ENCODE measurements around the gene PLIN4.
"Not testable (repeated sequence)": the region's sequence is repeated elsewhere in the genome, so short reads cannot be mapped to it uniquely, and the experiment has no call there.

Gene PLIN4

GRCh38 chr19:4548238-4548584 lies 29.9 kb upstream of the PLIN4 start:
- no peak for DNase-seq (ENCODE audit: low read depth in 2 of 2)

GRCh38 chr19:4547303-4548237 lies 29.3 kb upstream of the PLIN4 start:
- no peak for DNase-seq (ENCODE audit: low read depth in 2 of 2)

- DNase-seq (ENCODE audit: low read depth in 2 of 2) = no peak
Observed at GRCh38 chr19:4543842-4544647, 25.8 kb upstream of the PLIN4 start.

- no peak for DNase-seq (ENCODE audit: low read depth in 2 of 2)
Observed at GRCh38 chr19:4542896-4543841, 24.9 kb upstream of the PLIN4 start.

- DNase-seq (ENCODE audit: low read depth in 2 of 2) = not testable (repeated sequence)
Observed at GRCh38 chr19:4541806-4542145, 23.5 kb upstream of the PLIN4 start.

- DNase-seq (ENCODE audit: low read depth in 2 of 2) = no peak
Observed at GRCh38 chr19:4541114-4541805, 23.0 kb upstream of the PLIN4 start.

GRCh38 chr19:4539693-4540581 lies 21.7 kb upstream of the PLIN4 start, which contains the start of gene LRG1:
LRG1 (minus strand) TSS chr19:4540036; CDS start chr19:4540013, 23 bp downstream.
- no peak for DNase-seq (ENCODE audit: low read depth in 2 of 2)

- no peak for DNase-seq (ENCODE audit: low read depth in 2 of 2)
Observed at GRCh38 chr19:4539169-4539692, 20.9 kb upstream of the PLIN4 start.

GRCh38 chr19:4538601-4538954 lies 20.3 kb upstream of the PLIN4 start:
- DNase-seq (ENCODE audit: low read depth in 2 of 2) = no peak

GRCh38 chr19:4537953-4538600 lies 19.8 kb upstream of the PLIN4 start:
- no peak for DNase-seq (ENCODE audit: low read depth in 2 of 2)

GRCh38 chr19:4536798-4537197 lies 18.5 kb upstream of the PLIN4 start:
- DNase-seq (ENCODE audit: low read depth in 2 of 2) = no peak

- no peak for DNase-seq (ENCODE audit: low read depth in 2 of 2)
Observed at GRCh38 chr19:4534836-4535658, 16.8 kb upstream of the PLIN4 start, which contains the start of gene PLIN5. PLIN5 (minus strand) TSS chr19:4535224; CDS start chr19:4534074, 1,150 bp downstream.

GRCh38 chr19:4533835-4534424 lies 15.6 kb upstream of the PLIN4 start:
- DNase-seq (ENCODE audit: low read depth in 2 of 2) = no peak

GRCh38 chr19:4533334-4533733 lies 15.0 kb upstream of the PLIN4 start:
- no peak for DNase-seq (ENCODE audit: low read depth in 2 of 2)

GRCh38 chr19:4531562-4532165 lies 13.4 kb upstream of the PLIN4 start:
- no peak for DNase-seq (ENCODE audit: low read depth in 2 of 2)

GRCh38 chr19:4529924-4530522 lies 11.7 kb upstream of the PLIN4 start:
- no peak for DNase-seq (ENCODE audit: low read depth in 2 of 2)

- no peak for DNase-seq (ENCODE audit: low read depth in 2 of 2)
Observed at GRCh38 chr19:4528843-4529242, 10.6 kb upstream of the PLIN4 start.
